ENCODE measurements around the gene MBP. TPM values are rescaled to one million over a fixed set of nuclear protein-coding genes. Genes with fewer than 3 reads are reported as not detected.
A peak's percentile ranks its signal among the peaks of the same experiment; 100 is the strongest.

The MBP gene
- polyA plus RNA-seq, 1 experiment: 5.3 TPM

DNA sequence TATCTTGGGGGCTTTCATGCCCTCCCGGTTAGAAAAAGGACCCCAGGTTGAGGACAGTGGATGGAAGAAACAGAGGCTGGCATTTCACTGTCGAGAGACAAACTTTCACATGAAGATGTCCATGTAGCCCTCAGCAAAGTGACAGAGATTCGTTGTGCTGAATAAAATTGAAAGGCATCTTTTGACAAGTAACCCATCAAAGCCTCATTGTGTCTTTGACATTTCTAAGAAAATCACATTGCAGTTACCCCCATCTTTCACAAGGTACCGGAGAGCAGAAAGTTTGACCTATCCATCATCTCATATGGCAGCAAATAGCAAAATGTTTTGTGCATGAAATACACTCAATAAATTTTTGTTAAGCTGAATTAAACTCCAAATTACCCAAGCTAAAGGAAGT lies 2.0 kb upstream of the MBP start:
- H3K27me3 ChIP-seq (ENCODE audit: control insufficient read depth, insufficient read depth, low read length): peaks cover 11% of the 10 kb centered on the region
- H3K4me3 ChIP-seq (ENCODE audit: low read depth, low read length): no peak overlapping the region
- no peak overlapping the region for H3K27ac ChIP-seq (ENCODE audit: low read depth, low read length)
- no peaks in the 10 kb centered on the region; the same call in 1 of the 2 replicates for H3K9me3 ChIP-seq (ENCODE audit: control insufficient read depth, insufficient read depth, low read length)
- TF ChIP-seq, protein P1, sequence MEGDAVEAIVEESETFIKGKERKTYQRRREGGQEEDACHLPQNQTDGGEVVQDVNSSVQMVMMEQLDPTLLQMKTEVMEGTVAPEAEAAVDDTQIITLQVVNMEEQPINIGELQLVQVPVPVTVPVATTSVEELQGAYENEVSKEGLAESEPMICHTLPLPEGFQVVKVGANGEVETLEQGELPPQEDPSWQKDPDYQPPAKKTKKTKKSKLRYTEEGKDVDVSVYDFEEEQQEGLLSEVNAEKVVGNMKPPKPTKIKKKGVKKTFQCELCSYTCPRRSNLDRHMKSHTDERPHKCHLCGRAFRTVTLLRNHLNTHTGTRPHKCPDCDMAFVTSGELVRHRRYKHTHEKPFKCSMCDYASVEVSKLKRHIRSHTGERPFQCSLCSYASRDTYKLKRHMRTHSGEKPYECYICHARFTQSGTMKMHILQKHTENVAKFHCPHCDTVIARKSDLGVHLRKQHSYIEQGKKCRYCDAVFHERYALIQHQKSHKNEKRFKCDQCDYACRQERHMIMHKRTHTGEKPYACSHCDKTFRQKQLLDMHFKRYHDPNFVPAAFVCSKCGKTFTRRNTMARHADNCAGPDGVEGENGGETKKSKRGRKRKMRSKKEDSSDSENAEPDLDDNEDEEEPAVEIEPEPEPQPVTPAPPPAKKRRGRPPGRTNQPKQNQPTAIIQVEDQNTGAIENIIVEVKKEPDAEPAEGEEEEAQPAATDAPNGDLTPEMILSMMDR (IDR thresholded peaks at IDR 0.05; ENCODE audit: low read depth, low read length): no peak
- ChIA-PET POLR2A (no interaction called here), CTCF (no interaction called here)
- DNase-seq (ENCODE audit: low read depth, low spot score): no peak

DNA sequence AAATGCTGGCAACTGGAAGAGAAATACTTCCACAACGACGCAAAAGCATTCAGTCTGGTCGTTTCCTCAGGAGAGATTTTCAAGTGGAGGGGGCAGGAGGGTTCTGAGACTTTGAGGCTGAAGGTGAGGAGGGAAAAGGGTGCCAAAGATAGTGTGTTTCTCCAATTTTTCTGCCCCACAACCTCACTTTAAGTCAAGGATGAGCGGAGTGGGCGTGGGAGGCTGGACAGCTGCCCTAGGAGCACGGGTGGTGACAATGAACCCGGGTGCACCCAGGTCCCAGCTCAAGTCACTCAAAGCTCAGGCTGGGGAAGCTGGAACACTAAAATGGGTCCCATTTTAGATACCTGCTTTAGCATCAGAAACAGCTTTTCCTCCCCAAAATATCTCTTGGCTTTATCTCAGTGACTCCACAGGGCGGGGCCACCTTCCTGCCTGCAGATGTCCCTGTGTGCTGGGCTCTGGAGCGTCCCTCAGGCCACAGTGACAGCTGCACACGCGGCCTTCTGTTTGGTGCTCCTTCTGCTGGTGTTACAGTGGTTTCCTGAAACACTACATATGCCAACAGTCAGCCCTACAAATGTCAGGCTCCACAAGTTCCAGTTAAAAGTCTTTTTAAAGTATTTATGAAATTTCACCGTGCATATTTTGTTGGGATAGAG lies 1.4 kb upstream of the MBP start:
- peaks cover 11% of the 10 kb centered on the region for H3K27me3 ChIP-seq (ENCODE audit: control insufficient read depth, insufficient read depth, low read length)
- no peak overlapping the region for H3K27ac ChIP-seq (ENCODE audit: low read depth, low read length)
- TF ChIP-seq, protein P1 (IDR thresholded peaks at IDR 0.05; ENCODE audit: low read depth, low read length): no peak
- ChIA-PET CTCF (no interaction called here), POLR2A (no interaction called here)
- no peak overlapping the region for H3K4me3 ChIP-seq (ENCODE audit: low read depth, low read length)
- no peaks in the 10 kb centered on the region; the same call in 1 of the 2 replicates for H3K9me3 ChIP-seq (ENCODE audit: control insufficient read depth, insufficient read depth, low read length)
- no peak for DNase-seq (ENCODE audit: low read depth, low spot score)

DNA sequence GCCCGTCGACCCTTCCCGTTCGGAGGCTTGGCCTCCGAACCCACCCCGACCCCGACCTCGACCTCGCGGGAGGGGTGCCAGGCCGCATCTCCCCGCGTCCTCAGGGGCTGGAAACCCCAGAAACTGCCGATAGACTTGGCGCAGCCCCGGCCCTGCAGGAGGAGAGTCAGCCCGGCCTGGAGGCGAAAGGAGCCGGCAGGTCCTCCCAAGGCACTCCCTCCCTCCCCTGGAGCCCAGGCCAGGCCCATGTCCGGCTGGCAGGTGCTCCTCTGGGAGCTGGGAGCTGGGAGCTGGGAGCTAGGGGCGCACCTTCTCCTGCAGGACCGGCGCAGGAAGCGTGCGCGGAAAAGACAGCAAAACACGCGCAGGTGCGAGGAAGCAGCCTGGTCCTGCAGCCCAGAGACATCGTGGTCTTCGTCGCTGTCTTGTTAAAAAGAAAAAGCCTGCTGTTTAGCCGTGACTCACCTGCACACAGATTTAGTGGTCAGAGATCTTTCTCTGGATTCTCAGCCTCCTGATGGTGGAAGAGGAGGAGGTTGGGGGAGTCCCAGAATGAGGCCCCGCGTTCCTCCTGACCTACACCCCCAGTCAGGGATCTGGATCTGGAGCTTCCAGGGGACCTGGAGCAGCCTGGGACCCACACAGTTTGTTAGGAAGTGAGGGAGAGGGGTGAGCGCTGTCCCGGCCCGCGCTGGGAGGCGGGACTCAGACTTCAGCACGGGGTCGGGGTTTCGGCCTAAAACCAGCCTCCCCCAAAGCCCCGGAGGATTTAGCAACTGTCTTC lies 660 bp upstream of the MBP start:
- Histone ChIP-seq H3K27ac (ENCODE audit: low read depth, low read length) (no peak overlapping the region), H3K4me3 (ENCODE audit: low read depth, low read length) (peak overlapping the region; percentile 27; the same call in 1 of the 2 replicates), H3K9me3 (ENCODE audit: control insufficient read depth, insufficient read depth, low read length) (no peaks in the 10 kb centered on the region; the same call in 1 of the 2 replicates), H3K27me3 (ENCODE audit: control insufficient read depth, insufficient read depth, low read length) (peaks cover 11% of the 10 kb centered on the region)
- no peak for DNase-seq (ENCODE audit: low read depth, low spot score)
- POLR2A ChIA-PET: no interaction called here
- CTCF ChIA-PET: no interaction called here
- TF ChIP-seq, protein P1 (IDR thresholded peaks at IDR 0.05; ENCODE audit: low read depth, low read length): no peak

DNA sequence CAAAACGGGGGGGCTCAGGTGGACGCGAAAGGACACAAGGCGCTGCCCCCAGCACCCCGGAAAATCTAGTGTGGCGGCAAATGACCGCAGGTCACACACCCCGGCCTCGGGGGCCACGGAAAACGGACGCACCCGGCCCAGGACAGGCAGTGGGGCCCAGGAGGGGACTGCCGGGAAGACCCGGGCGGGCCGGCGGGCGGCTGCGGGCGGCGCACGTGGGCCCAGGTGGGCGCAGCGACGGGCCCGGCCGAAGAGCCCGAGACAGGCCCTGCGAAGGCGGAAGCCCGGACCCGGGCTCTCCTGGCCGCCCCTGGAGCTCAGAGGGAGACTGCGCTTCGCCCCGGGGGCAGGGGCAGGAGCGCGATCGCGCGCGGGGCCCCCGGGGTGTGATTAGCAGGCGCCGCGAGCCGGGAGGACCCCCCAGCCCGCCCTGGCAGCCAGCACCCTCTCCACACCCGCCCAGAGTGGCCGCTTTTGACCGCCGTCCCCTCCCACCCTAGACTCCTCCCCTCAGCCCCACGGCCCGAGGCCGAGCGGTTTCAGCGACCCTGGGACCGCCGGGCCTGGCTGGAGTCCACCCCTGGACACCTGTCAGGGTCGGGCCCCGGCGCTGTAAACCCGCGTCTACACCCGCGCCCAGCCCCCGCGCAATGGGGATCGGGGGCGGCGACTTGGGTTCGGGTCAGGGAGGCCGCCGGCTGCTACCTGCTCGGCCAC lies 773 bp downstream of the MBP start:
- CTCF ChIA-PET: interaction anchor here (1.0 kb wide), 1 partner anchor 76 kb away, joined by 3 read pairs; no protein-coding TSS in a partner anchor
- Histone ChIP-seq H3K27ac (ENCODE audit: low read depth, low read length) (no peak overlapping the region), H3K4me3 (ENCODE audit: low read depth, low read length) (peak overlapping the region; percentile 58), H3K27me3 (ENCODE audit: control insufficient read depth, insufficient read depth, low read length) (peaks cover 11% of the 10 kb centered on the region), H3K9me3 (ENCODE audit: control insufficient read depth, insufficient read depth, low read length) (no peaks in the 10 kb centered on the region; the same call in 1 of the 2 replicates)
- POLR2A ChIA-PET: interaction anchor here (0.6 kb wide), 1 partner anchor 47 kb away, joined by 3 read pairs; no protein-coding TSS in a partner anchor
- no peak for DNase-seq (ENCODE audit: low read depth, low spot score)
- TF ChIP-seq, protein P1 (IDR thresholded peaks at IDR 0.05; ENCODE audit: low read depth, low read length): no peak

Measured in AG04450 (cell line).